ENCODE measurements around the gene HOXB8.

Gene HOXB8

DNA sequence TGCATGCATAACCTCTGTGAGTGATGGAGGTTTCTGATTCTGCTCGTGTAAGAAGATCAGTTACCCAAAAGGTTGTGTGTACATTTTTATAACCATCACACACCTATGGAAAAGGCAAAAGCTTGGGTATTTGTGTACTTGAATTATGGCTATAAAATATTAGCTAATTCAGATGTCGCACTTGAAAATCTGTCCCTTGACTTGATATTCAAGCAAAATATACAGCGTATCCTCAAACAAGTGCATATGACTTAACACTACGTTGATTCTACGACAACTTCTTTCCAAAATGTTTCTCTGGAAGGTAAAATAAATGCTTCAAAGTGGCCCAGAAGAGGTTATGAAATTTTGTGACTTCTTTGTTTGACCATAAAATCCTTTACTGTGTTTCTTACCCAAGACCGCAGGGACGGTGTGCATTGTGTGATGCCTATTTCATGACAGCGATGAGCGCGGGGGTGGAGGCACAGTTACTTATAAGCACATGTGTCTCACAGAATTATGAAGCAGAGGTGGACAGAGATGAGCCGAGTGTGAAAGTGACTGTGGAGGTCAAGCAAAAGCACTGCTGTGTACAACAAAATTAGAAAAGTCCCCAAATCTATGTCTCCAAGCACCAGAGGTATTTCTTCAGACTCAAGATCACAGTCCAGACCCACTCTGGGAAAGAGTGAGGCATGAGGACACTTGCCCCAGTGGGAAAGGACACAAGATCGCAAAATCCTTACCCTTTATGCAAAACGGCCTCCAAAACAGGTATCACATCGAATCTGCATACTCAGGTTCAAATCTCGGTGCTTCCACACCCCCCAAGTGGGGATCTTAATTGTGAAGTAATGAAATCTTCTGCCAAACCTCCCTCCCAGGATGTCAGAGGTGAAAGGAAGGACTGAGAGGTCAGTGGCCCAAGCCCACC is 15.2 kb upstream of the HOXB8 start:
- TF ChIP-seq TAF1 (IDR thresholded peaks at IDR 0.05; ENCODE audit: low read depth, low read length), result no peak
- no peak for TF ChIP-seq POLR2A (IDR thresholded peaks at IDR 0.05; ENCODE audit: low read depth, low read length)
- no peak for TF ChIP-seq POLR2AphosphoS5 (IDR thresholded peaks at IDR 0.05; ENCODE audit: low read depth, low read length)
- TF ChIP-seq SPI1 (IDR thresholded peaks at IDR 0.05; ENCODE audit: low read depth, low read length), result no peak
- no peak for TF ChIP-seq PAX5 (IDR thresholded peaks at IDR 0.05; ENCODE audit: insufficient read depth, low read length, severe bottlenecking)
- DNase-seq (ENCODE audit: insufficient read length, low spot score) (no peak), FAIRE-seq (no peak)

- DNase-seq (ENCODE audit: insufficient read length, low spot score) (no peak), FAIRE-seq (no peak)
- TF ChIP-seq POU2F2 (IDR thresholded peaks at IDR 0.05; ENCODE audit: low read depth, low read length) (no peak), PAX5 (IDR thresholded peaks at IDR 0.05; ENCODE audit: insufficient read depth, low read length, severe bottlenecking) (no peak), TAF1 (IDR thresholded peaks at IDR 0.05; ENCODE audit: low read depth, low read length) (no peak), POLR2AphosphoS5 (IDR thresholded peaks at IDR 0.05; ENCODE audit: low read depth, low read length) (no peak), SPI1 (IDR thresholded peaks at IDR 0.05; ENCODE audit: low read depth, low read length) (no peak), POLR2A (IDR thresholded peaks at IDR 0.05; ENCODE audit: low read depth, low read length) (no peak)
Measured at GRCh38 chr17:48629411-48629759, 14.3 kb upstream of the HOXB8 start.

GRCh38 chr17:48628649-48629410 is 13.7 kb upstream of the HOXB8 start:
- no peak for TF ChIP-seq PAX5 (IDR thresholded peaks at IDR 0.05; ENCODE audit: insufficient read depth, low read length, severe bottlenecking)
- TF ChIP-seq TAF1 (IDR thresholded peaks at IDR 0.05; ENCODE audit: low read depth, low read length), result no peak
- no peak for TF ChIP-seq POLR2A (IDR thresholded peaks at IDR 0.05; ENCODE audit: low read depth, low read length)
- no peak for TF ChIP-seq SPI1 (IDR thresholded peaks at IDR 0.05; ENCODE audit: low read depth, low read length)
- no peak for TF ChIP-seq POLR2AphosphoS5 (IDR thresholded peaks at IDR 0.05; ENCODE audit: low read depth, low read length)
- no peak for TF ChIP-seq POU2F2 (IDR thresholded peaks at IDR 0.05; ENCODE audit: low read depth, low read length)
- no peak for FAIRE-seq
- DNase-seq (ENCODE audit: insufficient read length, low spot score), result no peak

DNA sequence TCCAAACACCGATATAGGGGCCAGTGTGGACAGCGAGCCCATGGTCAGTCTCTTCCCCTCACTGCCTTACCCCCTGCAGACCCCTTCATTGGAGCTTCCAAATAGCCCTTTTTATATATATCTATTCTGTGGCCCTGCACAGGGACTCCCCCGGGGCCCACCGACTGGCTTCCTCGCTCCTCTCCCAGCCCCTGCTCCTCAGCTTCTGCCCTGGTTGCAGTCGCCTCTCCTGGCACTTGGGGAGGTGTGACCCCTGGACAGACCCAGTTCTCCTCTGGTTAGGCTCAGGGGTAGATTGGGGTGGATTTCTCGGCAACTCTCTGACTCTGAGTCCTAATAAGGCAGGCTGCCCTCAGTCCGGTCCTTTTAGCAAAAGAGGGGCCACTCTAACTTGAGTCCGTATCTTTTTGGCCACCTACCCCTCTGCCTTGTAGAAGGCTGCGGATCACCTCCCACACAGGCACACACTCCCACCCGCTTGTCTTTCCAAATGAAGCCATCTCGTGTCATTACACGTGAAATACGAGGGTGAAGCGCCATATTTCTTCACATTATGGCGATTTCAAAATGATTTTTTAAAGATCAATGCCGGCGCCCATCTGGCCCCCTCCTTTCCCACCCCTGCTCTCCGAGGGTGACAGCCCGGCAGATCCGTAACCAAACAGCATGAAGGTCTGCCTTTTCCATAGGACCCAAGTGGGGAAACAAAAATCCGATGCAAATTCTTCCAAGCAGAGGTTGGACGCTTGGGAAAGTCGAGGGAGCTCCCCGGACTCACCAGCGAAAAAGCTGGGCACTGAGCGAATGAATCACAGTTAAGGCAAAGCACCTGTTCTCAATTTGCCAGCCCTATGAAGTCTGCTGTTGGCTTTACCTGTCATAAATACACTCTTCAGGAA is 12.8 kb upstream of the HOXB8 start:
- TF ChIP-seq TAF1 (IDR thresholded peaks at IDR 0.05; ENCODE audit: low read depth, low read length) (no peak), POLR2AphosphoS5 (IDR thresholded peaks at IDR 0.05; ENCODE audit: low read depth, low read length) (no peak), PAX5 (IDR thresholded peaks at IDR 0.05; ENCODE audit: insufficient read depth, low read length, severe bottlenecking) (no peak), POU2F2 (IDR thresholded peaks at IDR 0.05; ENCODE audit: low read depth, low read length) (no peak), SPI1 (IDR thresholded peaks at IDR 0.05; ENCODE audit: low read depth, low read length) (no peak), POLR2A (IDR thresholded peaks at IDR 0.05; ENCODE audit: low read depth, low read length) (no peak)
- no peak for FAIRE-seq
- no peak for DNase-seq (ENCODE audit: insufficient read length, low spot score)

DNA sequence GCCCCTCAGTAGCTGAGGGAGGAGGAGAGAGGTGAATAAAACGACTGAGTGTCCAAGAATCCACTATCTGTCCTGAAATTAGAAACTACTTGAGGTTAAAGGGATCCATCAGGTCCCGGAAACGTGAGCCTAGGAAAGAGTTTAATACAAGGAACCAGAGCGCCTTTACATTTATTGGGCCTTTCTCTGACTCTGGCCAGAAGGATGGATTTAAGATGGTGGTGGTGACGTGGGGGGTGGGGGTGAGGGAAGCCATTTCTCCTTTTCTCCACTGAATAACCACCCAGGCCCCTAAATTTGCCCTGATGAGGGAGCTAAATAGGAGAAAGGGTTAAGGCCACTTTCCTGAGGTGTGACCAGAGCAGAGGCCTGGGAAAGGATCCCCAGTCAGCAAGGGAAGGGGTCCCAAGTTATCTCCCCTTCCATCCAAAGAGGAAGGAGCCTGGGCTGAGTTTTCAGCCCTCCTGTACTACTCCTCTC is 12.1 kb upstream of the HOXB8 start:
- DNase-seq (ENCODE audit: insufficient read length, low spot score) (no peak), FAIRE-seq (no peak)
- TF ChIP-seq POU2F2 (IDR thresholded peaks at IDR 0.05; ENCODE audit: low read depth, low read length) (no peak), PAX5 (IDR thresholded peaks at IDR 0.05; ENCODE audit: insufficient read depth, low read length, severe bottlenecking) (no peak), SPI1 (IDR thresholded peaks at IDR 0.05; ENCODE audit: low read depth, low read length) (no peak), TAF1 (IDR thresholded peaks at IDR 0.05; ENCODE audit: low read depth, low read length) (no peak), POLR2A (IDR thresholded peaks at IDR 0.05; ENCODE audit: low read depth, low read length) (no peak), POLR2AphosphoS5 (IDR thresholded peaks at IDR 0.05; ENCODE audit: low read depth, low read length) (no peak)

- TF ChIP-seq TAF1 (IDR thresholded peaks at IDR 0.05; ENCODE audit: low read depth, low read length) (no peak), POLR2A (IDR thresholded peaks at IDR 0.05; ENCODE audit: low read depth, low read length) (no peak), PAX5 (IDR thresholded peaks at IDR 0.05; ENCODE audit: insufficient read depth, low read length, severe bottlenecking) (no peak), POU2F2 (IDR thresholded peaks at IDR 0.05; ENCODE audit: low read depth, low read length) (no peak), SPI1 (IDR thresholded peaks at IDR 0.05; ENCODE audit: low read depth, low read length) (no peak), POLR2AphosphoS5 (IDR thresholded peaks at IDR 0.05; ENCODE audit: low read depth, low read length) (no peak)
- no peak for FAIRE-seq
- no peak for DNase-seq (ENCODE audit: insufficient read length, low spot score)
Measured at GRCh38 chr17:48626245-48627117, 11.4 kb upstream of the HOXB8 start, which contains the start of gene HOXB9. Gene HOXB9, minus strand, starts transcription at chr17:48626358. Its CDS starts 89 bp downstream, at chr17:48626269.

- peak; percentile 9 for FAIRE-seq
- no peak for DNase-seq (ENCODE audit: insufficient read length, low spot score)
- no peak for TF ChIP-seq PAX5 (IDR thresholded peaks at IDR 0.05; ENCODE audit: insufficient read depth, low read length, severe bottlenecking)
- TF ChIP-seq SPI1 (IDR thresholded peaks at IDR 0.05; ENCODE audit: low read depth, low read length), result no peak
- TF ChIP-seq POLR2AphosphoS5 (IDR thresholded peaks at IDR 0.05; ENCODE audit: low read depth, low read length), result no peak
- TF ChIP-seq POLR2A (IDR thresholded peaks at IDR 0.05; ENCODE audit: low read depth, low read length), result no peak
- no peak for TF ChIP-seq TAF1 (IDR thresholded peaks at IDR 0.05; ENCODE audit: low read depth, low read length)
- no peak for TF ChIP-seq POU2F2 (IDR thresholded peaks at IDR 0.05; ENCODE audit: low read depth, low read length)
Measured at GRCh38 chr17:48625495-48626244, 10.6 kb upstream of the HOXB8 start.
